ENCODE measurements around the gene FMO4.

The FMO4 gene

GRCh38 chr1:171277534-171277933, 36.4 kb upstream of the FMO4 start:
- H3K27me3 Mint-ChIP-seq (ENCODE audit: low read depth) = no peaks in the 10 kb centered on the region
- no peaks in the 10 kb centered on the region for H3K4me1 Mint-ChIP-seq
- H3K27ac Mint-ChIP-seq = no peak overlapping the region
- no peaks in the 10 kb centered on the region for H3K36me3 Mint-ChIP-seq (ENCODE audit: low read depth)
- no peak overlapping the region for H3K4me3 Mint-ChIP-seq
- H3K9me3 Mint-ChIP-seq = no peaks in the 10 kb centered on the region
- TF ChIP-seq CTCF (IDR thresholded peaks at IDR 0.05; ENCODE audit: unreplicated experiment in 3 of 3) = no peak

GRCh38 chr1:171279234-171279633, 34.7 kb upstream of the FMO4 start:
- no peaks in the 10 kb centered on the region for H3K27me3 Mint-ChIP-seq (ENCODE audit: low read depth)
- H3K4me3 Mint-ChIP-seq = no peak overlapping the region
- no peak overlapping the region for H3K27ac Mint-ChIP-seq
- H3K36me3 Mint-ChIP-seq (ENCODE audit: low read depth) = no peaks in the 10 kb centered on the region
- no peaks in the 10 kb centered on the region for H3K9me3 Mint-ChIP-seq
- H3K4me1 Mint-ChIP-seq = no peaks in the 10 kb centered on the region
- TF ChIP-seq CTCF (IDR thresholded peaks at IDR 0.05; ENCODE audit: unreplicated experiment in 3 of 3) = no peak

GRCh38 chr1:171279678-171280077, 34.3 kb upstream of the FMO4 start:
- Mint-ChIP-seq H3K27ac (peak overlapping the region in 1 of 3 experiments; percentile 16), H3K4me3 (no peak overlapping the region), H3K9me3 (no peaks in the 10 kb centered on the region), H3K4me1 (no peaks in the 10 kb centered on the region), H3K27me3 (ENCODE audit: low read depth) (no peaks in the 10 kb centered on the region), H3K36me3 (ENCODE audit: low read depth) (no peaks in the 10 kb centered on the region)
- TF ChIP-seq CTCF (IDR thresholded peaks at IDR 0.05; ENCODE audit: unreplicated experiment in 3 of 3) = no peak

- Mint-ChIP-seq H3K9me3 (no peaks in the 10 kb centered on the region), H3K27me3 (ENCODE audit: low read depth) (no peaks in the 10 kb centered on the region), H3K36me3 (ENCODE audit: low read depth) (no peaks in the 10 kb centered on the region), H3K4me1 (no peaks in the 10 kb centered on the region), H3K4me3 (no peak overlapping the region), H3K27ac (peak overlapping the region in 1 of 3 experiments; percentile 45)
- TF ChIP-seq CTCF (IDR thresholded peaks at IDR 0.05; ENCODE audit: unreplicated experiment in 3 of 3) = no peak
These were observed 33.4 kb upstream of the FMO4 start for GRCh38 chr1:171280599-171280998.

- Mint-ChIP-seq H3K36me3 (ENCODE audit: low read depth) (no peaks in the 10 kb centered on the region), H3K4me3 (no peak overlapping the region), H3K27me3 (ENCODE audit: low read depth) (no peaks in the 10 kb centered on the region), H3K4me1 (peaks cover 14% of the 10 kb centered on the region), H3K9me3 (no peaks in the 10 kb centered on the region), H3K27ac (no peak overlapping the region)
- no peak for TF ChIP-seq CTCF (IDR thresholded peaks at IDR 0.05; ENCODE audit: unreplicated experiment in 3 of 3)
These were observed 27.8 kb upstream of the FMO4 start for GRCh38 chr1:171286032-171286705.

GRCh38 chr1:171290621-171291020, 23.4 kb upstream of the FMO4 start:
- H3K4me1 Mint-ChIP-seq = peaks cover 14% of the 10 kb centered on the region
- no peaks in the 10 kb centered on the region for H3K9me3 Mint-ChIP-seq
- H3K36me3 Mint-ChIP-seq (ENCODE audit: low read depth) = no peaks in the 10 kb centered on the region
- no peak overlapping the region for H3K4me3 Mint-ChIP-seq
- H3K27ac Mint-ChIP-seq = peak overlapping the region; percentile 47 to 65 (median 54)
- no peaks in the 10 kb centered on the region for H3K27me3 Mint-ChIP-seq (ENCODE audit: low read depth)
- no peak for TF ChIP-seq CTCF (IDR thresholded peaks at IDR 0.05; ENCODE audit: unreplicated experiment in 3 of 3)
